K562 (cell line): ENCODE data around the gene GDF11. TPM values are rescaled to one million over a fixed set of nuclear protein-coding genes. Genes with fewer than 3 reads are reported as not detected.

Experiments
- ATAC-seq: fragments of 200-7000 bp; cut with Tn5 transposase; 3 replicates; pipeline ENCODE4 v1.9.1; 2020; ENCODE audit warnings: moderate library complexity
- BruUV-seq: library from RNA; stranded (reverse); fragments of 400-500 nt; replicated peaks from 2 replicates; lab custom pipeline; 2021; lab: Mats Ljungman, UMichigan
- CTCF ChIA-PET: fragments of 300-600 bp; formaldehyde crosslinking; extraction: SDS; loops from one replicate; lab custom pipeline; 2021; ENCODE audit warnings: low intra/inter-chr PET ratio; lab: Yijun Ruan, JAX
- POLR2A ChIA-PET: fragments of 300-600, 350-650 bp; sonication (Branson Sonifier 250); formaldehyde crosslinking; extraction: SDS; loops from one replicate; lab custom pipeline; 2021; ENCODE audit warnings: antibody characterized with exemption, inconsistent platforms; lab: Yijun Ruan, JAX
- DNase-seq, 4 experiments: peaks; one replicate each; pipeline versions ENCODE4 v3.0.0 to v3.0.0-alpha.2; 2011 to 2018; ENCODE audit warnings: low spot score in 3 of 4, mixed read lengths in 3 of 4; ENCODE audit errors: extremely low read depth in 1 of 4
- FAIRE-seq: peaks from 2 replicates; lab custom pipeline; 2011; peaks lifted over from hg19 to GRCh38; lab: Jason Lieb, UNC
- H2AFZ ChIP-seq: 2 replicates; pipeline ENCODE4 v1.6.0; 2011; ENCODE audit warnings: low read depth, low read length, control low read depth, inconsistent platforms
- H3K27ac ChIP-seq: fragments of 200-600 bp; 3 replicates; pipeline ENCODE4 v1.8.0; 2011; ENCODE audit warnings: low read depth, mild to moderate bottlenecking, control low read depth, inconsistent platforms, low read length, moderate library complexity, mixed read lengths; ENCODE audit errors: extremely low read depth
- H3K27me3 ChIP-seq, 2 experiments: fragments of 300-600 bp in 1 of 2; 2 replicates in 1 of 2; 3 replicates in 1 of 2; pipeline versions ENCODE4 v1.6.0 to v1.8.0; 2011; ENCODE audit warnings: inconsistent platforms in 2 of 2, low read length in 2 of 2, mild to moderate bottlenecking in 1 of 2, mixed read lengths in 1 of 2, moderate library complexity in 1 of 2; ENCODE audit not compliant: control insufficient read depth in 2 of 2, insufficient read depth in 2 of 2
- H3K36me3 ChIP-seq: fragments of 300-600 bp; 3 replicates; pipeline ENCODE4 v1.8.0; 2011; ENCODE audit warnings: mild to moderate bottlenecking, low read length, inconsistent platforms; ENCODE audit not compliant: control insufficient read depth, insufficient read depth
- H3K4me1 ChIP-seq, 2 experiments: fragments of 200-600 bp in 1 of 2; replicated peaks in 1 of 2; 2 replicates in 1 of 2; 3 replicates in 1 of 2; pipeline versions ENCODE4 v1.5.1 to v1.8.0; 2011; ENCODE audit warnings: inconsistent platforms in 2 of 2, low read length in 2 of 2, mild to moderate bottlenecking in 1 of 2, mixed read lengths in 1 of 2, moderate library complexity in 1 of 2; ENCODE audit not compliant: control insufficient read depth in 2 of 2, insufficient read depth in 2 of 2
- H3K4me2 ChIP-seq: 2 replicates; pipeline ENCODE4 v1.6.1; 2011; ENCODE audit warnings: low read length, control low read depth, inconsistent platforms, mixed read lengths; ENCODE audit not compliant: insufficient read depth
- H3K4me3 ChIP-seq: fragments of 200-600 bp; sonication (generic), shearing (Covaris generic); 2 replicates; pipeline ENCODE4 v1.5.1; 2016; ENCODE audit warnings: control low read depth, inconsistent platforms
- H3K79me2 ChIP-seq: fragments of 200-600 bp; 3 replicates; pipeline ENCODE4 v1.8.0; 2011; ENCODE audit warnings: low read length, inconsistent platforms; ENCODE audit not compliant: control insufficient read depth, insufficient read depth
- H3K9ac ChIP-seq, 2 experiments: 2 replicates each; pipeline versions ENCODE4 v1.6.0 to v1.6.1; 2011; ENCODE audit warnings: low read depth in 2 of 2, low read length in 2 of 2, control low read depth in 1 of 2, inconsistent platforms in 1 of 2, mild to moderate bottlenecking in 1 of 2, mixed read lengths in 1 of 2; ENCODE audit not compliant: insufficient read depth in 1 of 2
- H3K9me1 ChIP-seq: one replicate; pipeline ENCODE4 v1.6.0; 2011; ENCODE audit warnings: inconsistent platforms, mild to moderate bottlenecking, low read length, moderate library complexity; ENCODE audit not compliant: control insufficient read depth, insufficient read depth
- H3K9me3 ChIP-seq: replicated peaks from 2 replicates; pipeline ENCODE4 v1.5.1; 2011; ENCODE audit warnings: low read depth, low read length, inconsistent platforms; ENCODE audit not compliant: control insufficient read depth, insufficient read depth
- H4K20me1 ChIP-seq: replicated peaks from 2 replicates; pipeline ENCODE4 v1.6.1; 2011; ENCODE audit warnings: low read length, inconsistent platforms, mixed read lengths; ENCODE audit not compliant: control insufficient read depth, insufficient read depth
- EWSR1 ChIP-seq: fragments of 450-650 bp; IDR thresholded peaks from 2 replicates; pipeline ENCODE4 v1.6.1; 2018; ENCODE audit warnings: borderline replicate concordance, mild to moderate bottlenecking, low read depth, moderate library complexity; ENCODE audit not compliant: partially characterized antibody
- GTF2F1 ChIP-seq: IDR thresholded peaks from 2 replicates; pipeline ENCODE4 v1.6.1; 2011; ENCODE audit warnings: low read depth, low read length, improper control_type of control experiment
- L3MBTL2 ChIP-seq: fragments of 450-650 bp; IDR thresholded peaks from 2 replicates; pipeline ENCODE4 v1.6.1; 2016; ENCODE audit warnings: mild to moderate bottlenecking, moderate library complexity
- NCOA1 ChIP-seq: fragments of 450-650 bp; IDR thresholded peaks from 2 replicates; pipeline ENCODE4 v1.6.1; 2016; ENCODE audit warnings: low read depth
- PBX2 ChIP-seq, 2 experiments: IDR thresholded peaks in 1 of 2; conservative IDR thresholded peaks in 1 of 2; 2 replicates each; pipeline ENCODE4 v1.6.1; 2016; ENCODE audit warnings: low read depth in 2 of 2, mild to moderate bottlenecking in 1 of 2, missing compliant biosample characterization in 1 of 2, missing genetic modification characterization in 1 of 2, moderate library complexity in 1 of 2
- ZNF780A ChIP-seq: fragments of 250-450 bp; sonication (Bioruptor Pico); IDR thresholded peaks from 2 replicates; pipeline ENCODE4 v1.5.0; 2021; ENCODE audit warnings: mild to moderate bottlenecking
- WGBS: fragments of 100-300 bp; shearing (Covaris generic); methylation state at CpG from one replicate; pipeline ENCODE4 v1.1.6; 2016; ENCODE audit warnings: low coverage, mixed read lengths; ENCODE audit not compliant: insufficient coverage; ENCODE audit errors: missing lambda C conversion rate; 5-methylcytosine and 5-hydroxymethylcytosine counted together
- in situ Hi-C: fragments of 300-500 bp; cut with MboI; formaldehyde crosslinking; loops from 4 replicates; pipeline ENCODE4 v1.15.0; 2018; ENCODE audit warnings: inconsistent platforms, mixed read lengths
- intact Hi-C: fragments of 100-400 bp; cut with micrococcal nuclease; formaldehyde crosslinking; loops from 2 replicates; pipeline ENCODE4 v1.14.2; 2022
- polyA plus RNA-seq, 8 experiments: library from polyadenylated mRNA; depleted of rRNA in 4 of 8; stranded (reverse) in 5 of 8; unstranded in 3 of 8; fragments of >200 nt; fragmentation: Nextera tagmentation in 2 of 8; fragmentation: Illumina TruSeq in 1 of 8; extraction: Ambion mirVana in 2 of 8; extraction: Trizol in 1 of 8; gene quantifications; 2 replicates each; pipeline versions ENCODE4 v1.2.1 to v1.2.3, GENCODE V29; 2011 to 2014; ENCODE audit warnings: inconsistent platforms in 1 of 8, missing spikeins in 1 of 8
- total RNA-seq, 7 experiments: library from RNA; depleted of rRNA in 6 of 7; stranded (reverse); fragments of >200 nt in 6 of 7; fragmentation: Illumina TruSeq in 2 of 7; extraction: Trizol in 2 of 7; gene quantifications; 2 replicates each; pipeline versions ENCODE4 v1.2.1 to v1.2.3, GENCODE V29; 2011 to 2021; ENCODE audit warnings: low replicate concordance in 1 of 7
- TF ChIP-seq, protein P1 (sequence below), 2 experiments: IDR thresholded peaks; 2 replicates each; pipeline ENCODE4 v1.6.1; 2012; ENCODE audit warnings: improper control_type of control experiment in 2 of 2, low read depth in 2 of 2, low read length in 2 of 2, borderline replicate concordance in 1 of 2
- TF ChIP-seq, protein P2 (sequence below): fragments of 450-650 bp; IDR thresholded peaks from 2 replicates; pipeline ENCODE4 v1.6.1; 2016; ENCODE audit warnings: missing biosample characterization, missing genetic modification characterization

The GDF11 gene
- total and polyA plus RNA-seq, 9 of the 15 experiments (the other 6 are each of a cell fraction or from before 2014, with no cell fraction given), result 1.4 to 15.7 (median 4.8) TPM

DNA sequence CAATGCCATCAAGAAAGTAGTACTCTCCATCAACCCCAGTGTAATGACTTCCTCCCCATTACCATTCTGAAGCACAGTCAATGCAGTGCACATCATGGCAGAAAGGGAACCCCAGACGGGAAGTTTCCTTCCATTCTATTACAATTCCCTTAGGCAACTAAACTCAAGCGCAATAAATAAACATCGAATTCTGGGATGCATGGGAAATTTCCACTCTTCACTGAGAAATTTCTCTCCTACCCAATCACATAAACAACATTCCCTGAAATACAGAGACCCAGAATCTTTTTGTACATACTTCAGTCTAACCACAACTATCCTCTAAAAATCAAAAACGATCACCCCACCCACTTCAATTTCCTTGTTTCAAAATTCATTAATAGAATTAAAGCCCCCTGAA is 54.6 kb downstream of the GDF11 start:
- peaks cover 96% of the 10 kb centered on the region for H3K36me3 ChIP-seq

More for the DNA sequence above, 54.6 kb downstream of the GDF11 start:
- TF ChIP-seq, protein P1, sequence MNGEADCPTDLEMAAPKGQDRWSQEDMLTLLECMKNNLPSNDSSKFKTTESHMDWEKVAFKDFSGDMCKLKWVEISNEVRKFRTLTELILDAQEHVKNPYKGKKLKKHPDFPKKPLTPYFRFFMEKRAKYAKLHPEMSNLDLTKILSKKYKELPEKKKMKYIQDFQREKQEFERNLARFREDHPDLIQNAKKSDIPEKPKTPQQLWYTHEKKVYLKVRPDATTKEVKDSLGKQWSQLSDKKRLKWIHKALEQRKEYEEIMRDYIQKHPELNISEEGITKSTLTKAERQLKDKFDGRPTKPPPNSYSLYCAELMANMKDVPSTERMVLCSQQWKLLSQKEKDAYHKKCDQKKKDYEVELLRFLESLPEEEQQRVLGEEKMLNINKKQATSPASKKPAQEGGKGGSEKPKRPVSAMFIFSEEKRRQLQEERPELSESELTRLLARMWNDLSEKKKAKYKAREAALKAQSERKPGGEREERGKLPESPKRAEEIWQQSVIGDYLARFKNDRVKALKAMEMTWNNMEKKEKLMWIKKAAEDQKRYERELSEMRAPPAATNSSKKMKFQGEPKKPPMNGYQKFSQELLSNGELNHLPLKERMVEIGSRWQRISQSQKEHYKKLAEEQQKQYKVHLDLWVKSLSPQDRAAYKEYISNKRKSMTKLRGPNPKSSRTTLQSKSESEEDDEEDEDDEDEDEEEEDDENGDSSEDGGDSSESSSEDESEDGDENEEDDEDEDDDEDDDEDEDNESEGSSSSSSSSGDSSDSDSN (IDR thresholded peaks at IDR 0.05; ENCODE audit: borderline replicate concordance in 1 of 2, low read depth in 2 of 2, low read length in 2 of 2), result no peak
- no peak for TF ChIP-seq PBX2 (CRISPR knock-in tag; IDR thresholded peaks at IDR 0.05; ENCODE audit: low read depth)
- TF ChIP-seq PBX2 (tag; conservative IDR thresholded peaks at IDR 0.05; ENCODE audit: low read depth), result no peak
- TF ChIP-seq, protein P2, sequence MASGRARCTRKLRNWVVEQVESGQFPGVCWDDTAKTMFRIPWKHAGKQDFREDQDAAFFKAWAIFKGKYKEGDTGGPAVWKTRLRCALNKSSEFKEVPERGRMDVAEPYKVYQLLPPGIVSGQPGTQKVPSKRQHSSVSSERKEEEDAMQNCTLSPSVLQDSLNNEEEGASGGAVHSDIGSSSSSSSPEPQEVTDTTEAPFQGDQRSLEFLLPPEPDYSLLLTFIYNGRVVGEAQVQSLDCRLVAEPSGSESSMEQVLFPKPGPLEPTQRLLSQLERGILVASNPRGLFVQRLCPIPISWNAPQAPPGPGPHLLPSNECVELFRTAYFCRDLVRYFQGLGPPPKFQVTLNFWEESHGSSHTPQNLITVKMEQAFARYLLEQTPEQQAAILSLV (tag), result no peak
- TF ChIP-seq GTF2F1, result no peak
- no peak for TF ChIP-seq L3MBTL2
- TF ChIP-seq NCOA1, result no peak
- TF ChIP-seq ZNF780A (CRISPR knock-in tag), result no peak
- TF ChIP-seq EWSR1, result no peak
- no peak overlapping the region for H3K4me2 ChIP-seq
- BruUV-seq, result no TSS peak
- no peaks in the 10 kb centered on the region for H3K9me1 ChIP-seq
- DNase-seq (no peak), ATAC-seq (no peak), FAIRE-seq (no peak)
- H3K9ac ChIP-seq, result no peak overlapping the region
- H4K20me1 ChIP-seq, result no peaks in the 10 kb centered on the region
- H3K4me1 ChIP-seq, result no peaks in the 10 kb centered on the region
- H3K9me3 ChIP-seq, result no peaks in the 10 kb centered on the region
- 93% methylated on average over 4 of the region's 4 CpGs for WGBS
- no peak overlapping the region for H2AFZ ChIP-seq
- no peaks in the 10 kb centered on the region for H3K27me3 ChIP-seq
- ChIA-PET POLR2A (interaction anchor here (1.1 to 5.4 kb wide), 3 partner anchors 15 to 73 kb away, joined by 4 to 26 read pairs (median 10); partner anchors contain the start of genes ORMDL2 and SARNP), CTCF (interaction anchor here (2.8 kb wide), 1 partner anchor 58 kb away, joined by 14 read pairs; no protein-coding TSS in a partner anchor)
- in situ Hi-C loops, result no loop called here
- no peak overlapping the region for H3K27ac ChIP-seq
- peaks cover 19% of the 10 kb centered on the region; the same call in 1 of the 3 replicates for H3K79me2 ChIP-seq
- intact Hi-C loops, result loop anchor here (1.0 kb wide), 2 partner anchors 53 to 59 kb away; no protein-coding TSS in a partner anchor
- H3K4me3 ChIP-seq, result no peak overlapping the region
